GM12878 (cell line): ENCODE data around the gene LAMC3. TPM values are rescaled to one million over a fixed set of nuclear protein-coding genes. Genes with fewer than 3 reads are reported as not detected.

Source experiments
- ATAC-seq: fragments of 200-7000 bp; cut with Tn5 transposase; 3 replicates; pipeline ENCODE4 v1.9.1; 2020; ENCODE audit warnings: mild to moderate bottlenecking, moderate library complexity
- BruUV-seq: library from RNA; stranded (reverse); fragments of 400-500 nt; replicated peaks from 2 replicates; lab custom pipeline; 2021; lab: Mats Ljungman, UMichigan
- CTCF ChIA-PET: fragments of 300-600 bp; sonication (Branson Sonifier 250); formaldehyde crosslinking; extraction: SDS; loops from one replicate; lab custom pipeline; 2021; ENCODE audit warnings: inconsistent platforms; lab: Yijun Ruan, JAX
- POLR2A ChIA-PET: fragments of 350-600 bp; formaldehyde crosslinking; extraction: SDS; loops from one replicate; lab custom pipeline; 2021; ENCODE audit warnings: inconsistent platforms; lab: Charles Lee
- RAD21 ChIA-PET: fragments of 300-600 bp; sonication (Branson Sonifier 250); formaldehyde crosslinking; loops from one replicate; lab custom pipeline; 2023; ENCODE audit warnings: antibody characterized with exemption; ENCODE audit not compliant: unreplicated experiment; lab: Charles Lee
- SMC1A ChIA-PET: fragments of 300-600 bp; sonication (Branson Sonifier 250); formaldehyde crosslinking; loops from one replicate; lab custom pipeline; 2023; ENCODE audit not compliant: unreplicated experiment, uncharacterized antibody; lab: Charles Lee
- DNase-seq: peaks from one replicate; pipeline ENCODE4 v3.0.0-alpha.2; 2011; ENCODE audit warnings: low read depth, low spot score
- FAIRE-seq: peaks from 3 replicates; lab custom pipeline; 2011; peaks lifted over from hg19 to GRCh38; lab: Jason Lieb, UNC
- H2AFZ ChIP-seq: 2 replicates; pipeline ENCODE4 v1.6.0; 2011; ENCODE audit warnings: low read depth, low read length, control low read depth; ENCODE audit not compliant: control insufficient read depth
- H3K27ac ChIP-seq: 2 replicates; pipeline ENCODE4 v1.5.1; 2011; ENCODE audit warnings: control low read depth; ENCODE audit not compliant: control insufficient read depth, insufficient read depth
- H3K27me3 ChIP-seq, 2 experiments: replicated peaks in 1 of 2; 2 replicates each; pipeline versions ENCODE4 v1.6.0 to v1.6.1; 2011; ENCODE audit warnings: low read length in 1 of 2; ENCODE audit not compliant: control insufficient read depth in 2 of 2, insufficient read depth in 2 of 2
- H3K36me3 ChIP-seq, 2 experiments: 2 replicates each; pipeline ENCODE4 v1.5.1; 2011; ENCODE audit warnings: low read length in 1 of 2; ENCODE audit not compliant: control insufficient read depth in 2 of 2, insufficient read depth in 2 of 2
- H3K4me1 ChIP-seq: 2 replicates; pipeline ENCODE4 v1.6.1; 2011; ENCODE audit warnings: mild to moderate bottlenecking, low read length, moderate library complexity, mixed read lengths; ENCODE audit not compliant: control insufficient read depth, insufficient read depth
- H3K4me2 ChIP-seq: 2 replicates; pipeline ENCODE4 v1.6.0; 2011; ENCODE audit warnings: control low read depth; ENCODE audit not compliant: control insufficient read depth, insufficient read depth
- H3K4me3 ChIP-seq: fragments of 200-600 bp; sonication (generic); 2 replicates; pipeline ENCODE4 v1.5.1; 2016
- H3K79me2 ChIP-seq: 2 replicates; pipeline ENCODE4 v1.6.0; 2011; ENCODE audit warnings: low read length; ENCODE audit not compliant: control insufficient read depth, insufficient read depth
- H3K9ac ChIP-seq: 2 replicates; pipeline ENCODE4 v1.8.0; 2011; ENCODE audit warnings: low read length, control low read depth, mixed read lengths; ENCODE audit not compliant: control insufficient read depth, insufficient read depth
- H3K9me3 ChIP-seq: replicated peaks from 3 replicates; pipeline ENCODE4 v1.5.1; 2011; ENCODE audit warnings: mild to moderate bottlenecking, low read length; ENCODE audit not compliant: control insufficient read depth, insufficient read depth
- H4K20me1 ChIP-seq: 2 replicates; pipeline ENCODE4 v1.6.0; 2011; ENCODE audit not compliant: control insufficient read depth, insufficient read depth
- ASH2L ChIP-seq: fragments of 300-600, 200-600 bp; sonication (generic); IDR thresholded peaks from 2 replicates; pipeline ENCODE4 v1.6.1; 2017; ENCODE audit warnings: low read depth, mild to moderate bottlenecking, borderline replicate concordance
- ATF7 ChIP-seq: fragments of 450-650 bp; IDR thresholded peaks from 2 replicates; pipeline ENCODE4 v1.6.1; 2016; ENCODE audit warnings: low read depth, mild to moderate bottlenecking
- BCL11A ChIP-seq: IDR thresholded peaks from 2 replicates; pipeline ENCODE4 v1.6.1; 2011; ENCODE audit warnings: low read depth, low read length
- CREB1 ChIP-seq: IDR thresholded peaks from 2 replicates; pipeline ENCODE4 v1.6.1; 2012; ENCODE audit warnings: low read depth, mild to moderate bottlenecking, inconsistent platforms
- IRF5 ChIP-seq: fragments of 450-650 bp; IDR thresholded peaks from 2 replicates; pipeline ENCODE4 v1.6.1; 2017; ENCODE audit warnings: borderline replicate concordance
- MLLT1 ChIP-seq: fragments of 450-650 bp; IDR thresholded peaks from 2 replicates; pipeline ENCODE4 v1.6.1; 2016; ENCODE audit warnings: mild to moderate bottlenecking
- MTA2 ChIP-seq: fragments of 450-650 bp; IDR thresholded peaks from 2 replicates; pipeline ENCODE4 v1.6.1; 2016; ENCODE audit warnings: low read depth, mild to moderate bottlenecking, moderate library complexity
- MYB ChIP-seq: fragments of 150-350 bp; IDR thresholded peaks from 2 replicates; pipeline ENCODE4 v1.6.1; 2014; ENCODE audit warnings: mild to moderate bottlenecking, low read depth, low read length, borderline replicate concordance
- NFYA ChIP-seq: IDR thresholded peaks from 2 replicates; pipeline ENCODE4 v1.6.1; 2011; ENCODE audit warnings: low read depth, mild to moderate bottlenecking, low read length, improper control_type of control experiment, borderline replicate concordance
- POLR2A ChIP-seq: IDR thresholded peaks from 2 replicates; pipeline ENCODE4 v1.6.1; 2011; ENCODE audit warnings: low read depth, mild to moderate bottlenecking, low read length
- RAD51 ChIP-seq: fragments of 450-650 bp; IDR thresholded peaks from 2 replicates; pipeline ENCODE4 v1.6.1; 2016; ENCODE audit warnings: moderate library complexity, mild to moderate bottlenecking, inconsistent platforms
- RELB ChIP-seq: fragments of 450-650 bp; IDR thresholded peaks from 2 replicates; pipeline ENCODE4 v1.6.1; 2017; ENCODE audit warnings: low read depth, mild to moderate bottlenecking, moderate library complexity
- SMAD1 ChIP-seq: fragments of 450-650 bp; IDR thresholded peaks from 2 replicates; pipeline ENCODE4 v1.6.1; 2018; ENCODE audit warnings: mild to moderate bottlenecking, low read depth; ENCODE audit not compliant: partially characterized antibody
- STAT1 ChIP-seq: fragments of 450-650 bp; conservative IDR thresholded peaks from 2 replicates; pipeline ENCODE4 v1.6.1; 2014; ENCODE audit warnings: antibody characterized with exemption, mild to moderate bottlenecking
- WGBS: methylation state at CpG from one replicate; pipeline ENCODE4 v1.1.6; 2016; ENCODE audit warnings: low lambda C conversion rate; ENCODE audit not compliant: insufficient replicate concordance, insufficient coverage; ENCODE audit errors: missing lambda C conversion rate; 5-methylcytosine and 5-hydroxymethylcytosine counted together
- in situ Hi-C: fragments of 300-500 bp; cut with MboI; formaldehyde crosslinking; loops from 9 replicates; pipeline ENCODE4 v1.14.3; 2018; ENCODE audit warnings: mixed read lengths
- intact Hi-C: fragments of 100-400 bp; cut with micrococcal nuclease; formaldehyde crosslinking; loops from one replicate; pipeline ENCODE4 v1.14.2; 2022; ENCODE audit not compliant: unreplicated experiment
- polyA plus RNA-seq, 11 experiments: library from polyadenylated mRNA; depleted of rRNA in 4 of 11; unstranded in 6 of 11; stranded (reverse) in 5 of 11; fragments of >200 nt; fragmentation: Nextera tagmentation in 4 of 11; fragmentation: Illumina TruSeq in 1 of 11; extraction: Ambion mirVana in 4 of 11; extraction: Trizol in 1 of 11; gene quantifications; 1 replicate in 1 of 11; 2 replicates in 10 of 11; pipeline versions ENCODE4 v1.2.1 to v1.2.3, GENCODE V29; 2011 to 2016; ENCODE audit warnings: inconsistent platforms in 2 of 11, missing spikeins in 2 of 11, low read depth in 1 of 11
- total RNA-seq, 4 experiments: library from RNA; depleted of rRNA in 3 of 4; stranded (reverse); fragments of >200 nt in 3 of 4; fragmentation: Illumina TruSeq in 1 of 4; extraction: Trizol in 1 of 4; gene quantifications; 2 replicates each; pipeline versions ENCODE4 v1.2.1 to v1.2.3, GENCODE V29; 2013 to 2021

The LAMC3 gene
- total and polyA plus RNA-seq, 10 of the 15 experiments (the other 5 are each of a cell fraction or from before 2014, with no cell fraction given) = under 0.01 to 0.08 TPM; not detected in 8

- H3K4me1 ChIP-seq = no peaks in the 10 kb centered on the region
- H3K4me3 ChIP-seq = no peak overlapping the region
- DNase-seq = no peak
- H3K36me3 ChIP-seq = peaks cover 16 to 22% of the 10 kb centered on the region in 2 experiments
- CTCF ChIA-PET = interaction anchor here (1.8 kb wide), 1 partner anchor 39 kb away, joined by 3 read pairs; no protein-coding TSS in a partner anchor
- intact Hi-C loops (no loop called here), in situ Hi-C loops (no loop called here)
- H4K20me1 ChIP-seq = no peaks in the 10 kb centered on the region
- no peak for FAIRE-seq
- WGBS = 94% methylated on average over 2 of the region's 2 CpGs
- TF ChIP-seq SMAD1 (no peak), POLR2A (no peak), MYB (no peak), MLLT1 (no peak), NFYA (no peak), ASH2L (no peak), ATF7 (no peak), RAD51 (no peak), BCL11A (no peak), MTA2 (no peak), IRF5 (no peak), STAT1 (no peak), RELB (no peak), CREB1 (no peak)
- SMC1A ChIA-PET = interaction anchor here (0.8 kb wide), 1 partner anchor 7 kb away, joined by 3 read pairs; no protein-coding TSS in a partner anchor
- RAD21 ChIA-PET = interaction anchor here (0.6 kb wide), 1 partner anchor 29 kb away, joined by 3 read pairs; no protein-coding TSS in a partner anchor
- no peak overlapping the region for H3K4me2 ChIP-seq
- H3K9ac ChIP-seq = no peak overlapping the region
- H3K27me3 ChIP-seq = no peaks in the 10 kb centered on the region
- no peak overlapping the region for H2AFZ ChIP-seq
- no peak overlapping the region for H3K27ac ChIP-seq
- H3K9me3 ChIP-seq = no peaks in the 10 kb centered on the region
- BruUV-seq = no TSS peak
- ATAC-seq = no peak
- no peaks in the 10 kb centered on the region for H3K79me2 ChIP-seq
- POLR2A ChIA-PET = no interaction called here
These were observed 129.7 kb downstream of the LAMC3 start for GRCh38 chr9:131138676-131139075.
